Aorta (tissue), 5 donors: Measurements from ENCODE around the gene FERMT2. TPM values are rescaled to one million over a fixed set of nuclear protein-coding genes. Genes with fewer than 3 reads are reported as not detected.

Experiments used
- ATAC-seq: fragments of 200-7000 bp; cut with Tn5 transposase; one replicate; pipeline ENCODE4 v1.9.1; 2022; ENCODE audit warnings: moderate library complexity; ENCODE audit not compliant: low FRiP score
- DNase-seq, 2 donors: peaks; one replicate each; pipeline ENCODE4 v3.0.0-alpha.2; 2020
- H3K27ac ChIP-seq, 2 donors: one replicate each; pipeline ENCODE4 v1.5.1; 2013; ENCODE audit warnings: low read length in 2 of 2, mild to moderate bottlenecking in 2 of 2, moderate library complexity in 2 of 2, control low read depth in 1 of 2, inconsistent platforms in 1 of 2, low read depth in 1 of 2
- H3K27me3 ChIP-seq, 2 donors: one replicate each; pipeline ENCODE4 v1.6.1; 2013; ENCODE audit warnings: control low read depth in 1 of 2, low read length in 1 of 2, mild to moderate bottlenecking in 1 of 2, moderate library complexity in 1 of 2; ENCODE audit not compliant: insufficient read depth in 2 of 2, control insufficient read depth in 1 of 2
- H3K36me3 ChIP-seq, 2 donors: one replicate each; pipeline ENCODE4 v1.6.1; 2013; ENCODE audit warnings: control low read depth in 1 of 2, low read length in 1 of 2, mild to moderate bottlenecking in 1 of 2; ENCODE audit not compliant: insufficient read depth in 2 of 2, control insufficient read depth in 1 of 2
- H3K4me1 ChIP-seq, 2 donors: one replicate each; pipeline ENCODE4 v1.6.1; 2013; ENCODE audit warnings: low read length in 2 of 2, control low read depth in 1 of 2, mild to moderate bottlenecking in 1 of 2, moderate library complexity in 1 of 2; ENCODE audit not compliant: insufficient read depth in 2 of 2, control insufficient read depth in 1 of 2
- H3K4me3 ChIP-seq, 2 donors: one replicate each; pipeline ENCODE4 v1.5.1; 2013; ENCODE audit warnings: low read length in 2 of 2, control low read depth in 1 of 2, mild to moderate bottlenecking in 1 of 2
- H3K9me3 ChIP-seq: one replicate; pipeline ENCODE4 v1.6.1; 2013; ENCODE audit warnings: mild to moderate bottlenecking, low read length; ENCODE audit not compliant: control insufficient read depth
- WGBS, 2 donors: extraction: QIAGEN DNeasy Blood & Tissue Kit; methylation state at CpG; one replicate each; pipeline ENCODE4 v1.1.7; 2013; 5-methylcytosine and 5-hydroxymethylcytosine counted together
- intact Hi-C, 2 donors: fragments of 100-400 bp; cut with DNase I; formaldehyde crosslinking; loops; one replicate each; pipeline versions ENCODE4 v1.14.2 to v1.15.0; 2022
- polyA plus RNA-seq, 2 donors: library from polyadenylated mRNA; stranded (reverse); fragments of 200-250 nt; gene quantifications; one replicate each; pipeline ENCODE4 v1.2.3, GENCODE V29; 2013
- total RNA-seq, 2 donors: library from RNA; stranded (reverse); fragmentation: NEBNext Ultra II Directional; extraction: Animal tissue kit (Norgen Biotek cat#: 25700); gene quantifications; one replicate each; pipeline ENCODE4 v1.2.1, GENCODE V29; 2021
- donor health status: healthy with polysubstance abuse.
- donor health status: Bipolar disorder and iron deficiency.
- donor health status: DM: no; HTN: no; CAD: no.
- donor health status: DM: no; HTN: no; CAD: no.
- donor health status: DM: yes; HTN: yes; CAD: no.

FERMT2 gene
- total and polyA plus RNA-seq, 4 donors: 63.0 to 310 (median 162) TPM

DNA sequence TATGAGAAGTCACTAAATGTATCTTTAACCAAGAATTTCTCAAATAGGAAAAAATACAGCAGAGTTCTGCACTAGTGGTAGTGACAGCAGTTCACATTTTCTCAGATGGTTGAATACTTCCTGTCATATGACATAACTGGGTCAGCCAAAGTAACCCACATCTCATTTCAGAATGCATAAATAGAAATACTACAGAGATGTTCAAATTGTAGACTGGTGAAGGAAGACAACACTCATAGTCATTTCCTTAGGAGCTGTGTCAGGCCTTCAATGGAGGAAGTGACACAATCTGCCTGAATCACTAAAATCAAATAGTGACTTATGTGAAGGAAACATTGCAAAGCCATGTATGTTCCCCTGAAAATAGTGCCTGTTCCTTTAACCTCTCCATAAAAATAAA, 32.4 kb downstream of the FERMT2 start:
- Histone ChIP-seq H3K36me3 (no peaks in the 10 kb centered on the region), H3K9me3 (no peaks in the 10 kb centered on the region), H3K27me3 (no peaks in the 10 kb centered on the region), H3K4me3 (no peak overlapping the region), H3K4me1 (peaks cover 9 to 21% of the 10 kb centered on the region in 2 donors), H3K27ac (peak overlapping the region in 1 of 2 donors; percentile 28)
- DNase-seq: no peak
- intact Hi-C loops: loop anchor here in 1 of 2 donors (5.0 kb wide), 1 partner anchor 36 kb away; no protein-coding TSS in a partner anchor
- ATAC-seq: peak; percentile 61

DNA sequence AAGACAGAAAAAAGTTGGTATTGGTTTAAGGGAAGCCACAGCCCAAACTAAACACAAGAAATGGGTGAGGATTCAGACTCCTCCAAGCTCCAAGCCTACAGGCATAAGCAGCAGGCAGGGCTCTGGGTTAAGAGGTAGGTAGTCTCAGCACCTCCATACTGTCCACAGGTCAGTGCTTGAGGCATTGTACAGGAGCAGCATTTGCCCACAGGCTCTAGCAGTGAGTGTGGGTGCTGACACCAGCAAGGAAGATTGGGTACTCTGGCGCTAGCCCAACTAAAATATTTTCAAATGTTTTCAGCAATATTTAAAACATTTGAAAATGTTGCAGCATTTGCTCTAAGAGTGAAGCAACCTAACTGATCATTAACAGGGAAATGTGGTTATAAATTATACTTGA, 33.1 kb downstream of the FERMT2 start:
- DNase-seq (no peak), ATAC-seq (no peak)
- 21 to 28% methylated on average over 1 of the region's 1 CpG for WGBS, 2 donors

DNA sequence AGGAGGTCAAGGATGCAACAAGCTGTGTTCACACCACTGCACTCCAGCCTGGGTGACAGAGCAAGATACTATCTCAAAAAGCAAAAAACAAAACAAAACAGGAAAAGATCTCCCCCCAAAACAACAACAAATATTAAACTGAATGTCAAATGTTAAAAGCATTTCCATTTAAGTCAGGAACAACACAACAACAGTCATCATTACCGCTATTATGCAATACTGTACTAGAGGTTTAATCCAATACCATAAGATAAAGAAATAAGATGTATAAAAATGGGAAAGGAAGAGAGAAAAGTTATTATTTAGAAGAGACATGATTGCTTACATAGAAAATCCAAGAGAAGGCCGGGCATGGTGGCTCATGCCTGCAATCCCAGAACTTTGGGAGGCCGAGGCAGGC, 36.6 kb downstream of the FERMT2 start:
- H3K9me3 ChIP-seq: no peaks in the 10 kb centered on the region
- intact Hi-C loops: loop anchor here in 1 of 2 donors (5.0 kb wide), 1 partner anchor 33 kb away; no protein-coding TSS in a partner anchor
- no peak for DNase-seq
- 93 to 94% methylated on average over 3 of the region's 3 CpGs for WGBS, 2 donors
- H3K4me1 ChIP-seq: peaks cover 3 to 14% of the 10 kb centered on the region in 2 donors
- no peak for ATAC-seq
- no peak overlapping the region for H3K4me3 ChIP-seq
- H3K27me3 ChIP-seq: no peaks in the 10 kb centered on the region
- H3K27ac ChIP-seq: no peak overlapping the region
- no peaks in the 10 kb centered on the region for H3K36me3 ChIP-seq

More for the DNA sequence above, 33.1 kb downstream of the FERMT2 start:
- intact Hi-C loops: loop anchor here in 1 of 2 donors (5.0 kb wide), 1 partner anchor 35 kb away; no protein-coding TSS in a partner anchor
- Histone ChIP-seq H3K4me1 (peaks cover 9 to 21% of the 10 kb centered on the region in 2 donors), H3K27ac (peak overlapping the region in 1 of 2 donors; percentile 64), H3K27me3 (no peaks in the 10 kb centered on the region), H3K9me3 (no peaks in the 10 kb centered on the region), H3K4me3 (no peak overlapping the region), H3K36me3 (no peaks in the 10 kb centered on the region)

DNA sequence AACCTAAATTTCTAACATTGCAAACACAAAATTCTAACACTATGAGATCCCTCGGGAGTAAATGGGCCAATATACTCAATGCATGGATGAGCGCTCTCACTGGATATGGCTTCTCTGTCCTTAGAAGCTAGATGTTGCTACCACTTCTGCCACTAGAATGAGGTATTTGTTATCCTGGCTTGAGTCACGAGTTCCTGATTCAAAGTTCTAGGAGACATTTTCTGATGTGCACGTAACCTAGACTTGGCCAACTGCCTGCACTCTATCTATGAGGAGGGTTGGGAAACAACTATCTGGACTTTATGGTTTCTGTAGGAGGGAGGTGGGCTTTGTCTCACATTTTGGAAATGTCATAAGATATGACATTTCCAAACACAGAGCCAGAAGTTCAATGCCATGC, 37.6 kb downstream of the FERMT2 start:
- intact Hi-C loops: loop anchor here in 1 of 2 donors (5.0 kb wide), 1 partner anchor 34 kb away; no protein-coding TSS in a partner anchor
- 51 to 53% methylated on average over 4 of the region's 4 CpGs for WGBS, 2 donors
- no peaks in the 10 kb centered on the region for H3K27me3 ChIP-seq
- H3K4me3 ChIP-seq: no peak overlapping the region
- peak overlapping the region in 1 of 2 donors; percentile 25 for H3K27ac ChIP-seq
- ATAC-seq: no peak
- peaks cover 3 to 11% of the 10 kb centered on the region in 2 donors for H3K4me1 ChIP-seq
- no peaks in the 10 kb centered on the region for H3K36me3 ChIP-seq
- DNase-seq: no peak
- no peaks in the 10 kb centered on the region for H3K9me3 ChIP-seq

DNA sequence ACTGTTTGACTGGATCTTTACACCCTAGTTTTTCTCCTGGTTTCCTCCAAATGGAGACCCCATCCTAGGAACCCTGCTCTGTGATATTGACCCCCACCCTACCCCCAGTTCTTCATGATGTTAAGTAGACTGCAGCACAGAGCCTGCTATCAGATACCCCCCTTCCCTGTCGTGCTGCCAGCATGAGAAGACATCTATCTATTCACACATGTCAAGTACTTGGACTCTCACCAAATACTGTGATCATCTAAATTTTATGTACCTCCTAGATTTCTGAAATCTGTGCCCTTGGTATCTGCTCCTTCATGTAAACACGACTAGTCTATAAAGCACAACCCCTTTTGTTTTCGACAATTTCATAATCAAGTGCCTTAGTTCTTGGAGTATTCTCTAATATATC, 38.9 kb downstream of the FERMT2 start:
- H3K4me1 ChIP-seq: peaks cover 0 to 11% of the 10 kb centered on the region in 2 donors
- intact Hi-C loops: loop anchor here in 1 of 2 donors (5.0 kb wide), 1 partner anchor 35 kb away; no protein-coding TSS in a partner anchor
- H3K9me3 ChIP-seq: no peaks in the 10 kb centered on the region
- no peak overlapping the region for H3K4me3 ChIP-seq
- DNase-seq (no peak), ATAC-seq (no peak)
- H3K36me3 ChIP-seq: no peaks in the 10 kb centered on the region
- no peak overlapping the region for H3K27ac ChIP-seq
- WGBS, 2 donors: 75 to 80% methylated on average over 3 of the region's 3 CpGs
- no peaks in the 10 kb centered on the region for H3K27me3 ChIP-seq

DNA sequence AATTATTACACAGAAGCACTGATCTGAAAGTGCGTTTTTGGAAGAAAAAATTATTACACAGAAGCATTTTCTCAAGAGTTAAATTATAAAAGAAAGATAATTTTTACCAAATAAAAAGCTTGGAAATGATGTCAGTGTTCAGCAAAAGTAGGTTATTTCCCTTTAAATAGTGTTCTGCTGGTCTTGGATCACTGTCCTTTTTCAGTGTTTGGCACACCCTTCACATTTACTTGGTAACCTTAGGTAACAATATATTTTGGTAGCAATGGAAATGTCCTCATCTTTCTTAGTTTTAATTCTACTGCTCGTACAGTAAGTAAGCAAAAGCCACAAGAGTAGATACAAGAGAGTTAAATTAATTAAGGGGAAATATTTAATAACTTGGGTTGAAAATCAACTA, 40.3 kb downstream of the FERMT2 start:
- Histone ChIP-seq H3K27me3 (no peaks in the 10 kb centered on the region), H3K36me3 (no peaks in the 10 kb centered on the region), H3K4me3 (no peak overlapping the region), H3K4me1 (peaks cover 4 to 12% of the 10 kb centered on the region in 2 donors), H3K27ac (no peak overlapping the region), H3K9me3 (no peaks in the 10 kb centered on the region)
- WGBS, 2 donors: 9% methylated on average over 2 of the region's 2 CpGs
- ATAC-seq (no peak), DNase-seq (no peak)
- intact Hi-C loops: loop anchor here in 1 of 2 donors (5.0 kb wide), 1 partner anchor 37 kb away; no protein-coding TSS in a partner anchor

DNA sequence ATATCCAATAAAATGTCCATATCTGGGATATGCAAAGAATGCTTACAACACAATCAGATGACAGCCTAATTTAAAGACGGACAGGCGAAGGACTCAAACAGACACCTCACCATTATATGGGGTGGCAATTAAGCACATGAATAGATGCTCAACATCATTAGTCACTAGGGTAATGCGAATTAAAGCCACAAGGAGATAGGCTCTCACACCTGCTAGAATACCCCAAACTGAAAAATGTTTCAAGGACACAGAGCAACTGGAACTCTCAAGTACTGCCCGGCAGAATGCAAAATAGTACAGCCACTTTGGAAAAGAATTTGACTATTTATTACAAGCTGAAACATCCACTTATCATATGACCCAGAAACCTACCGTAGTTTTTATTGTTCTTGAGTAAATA, 42.9 kb downstream of the FERMT2 start:
- Histone ChIP-seq H3K27ac (no peak overlapping the region), H3K36me3 (no peaks in the 10 kb centered on the region), H3K27me3 (no peaks in the 10 kb centered on the region), H3K4me3 (no peak overlapping the region), H3K4me1 (peaks cover 4 to 16% of the 10 kb centered on the region in 2 donors), H3K9me3 (no peaks in the 10 kb centered on the region)
- WGBS, 2 donors: 78 to 82% methylated on average over 5 of the region's 5 CpGs
- no peak for ATAC-seq
- intact Hi-C loops: loop anchor here in 1 of 2 donors (5.0 kb wide), 1 partner anchor 39 kb away; no protein-coding TSS in a partner anchor
- DNase-seq: no peak

DNA sequence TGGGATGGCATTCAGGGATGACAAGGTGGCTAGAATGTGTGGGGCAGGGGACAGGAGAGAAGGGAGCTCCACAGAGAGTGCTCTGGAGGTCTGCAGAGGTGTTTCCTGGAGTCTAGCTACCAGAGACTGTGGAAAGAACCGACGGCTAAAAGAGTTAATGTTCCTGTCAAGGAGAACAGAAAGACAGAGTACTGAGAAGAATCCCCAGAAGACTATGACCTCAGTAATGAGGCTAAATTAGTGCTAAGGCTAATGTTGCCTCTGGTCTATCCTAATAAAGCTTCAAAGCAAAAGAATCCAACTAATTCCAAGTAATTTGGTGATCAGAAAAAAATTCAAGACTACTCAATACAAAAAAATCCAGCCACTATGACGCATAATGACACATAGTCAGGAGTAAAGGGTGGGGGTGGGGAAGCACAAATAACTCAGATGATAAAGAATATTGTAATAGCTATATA, 44.7 kb downstream of the FERMT2 start:
- peak overlapping the region; percentile 82 to 97 for H3K27ac ChIP-seq
- H3K27me3 ChIP-seq: no peaks in the 10 kb centered on the region
- no peak overlapping the region for H3K4me3 ChIP-seq
- DNase-seq (no peak), ATAC-seq (no peak)
- H3K36me3 ChIP-seq: peaks cover 0 to 3% of the 10 kb centered on the region in 2 donors
- WGBS, 2 donors: 18 to 19% methylated on average over 3 of the region's 3 CpGs
- intact Hi-C loops: loop anchor here in 1 of 2 donors (5.0 kb wide), 1 partner anchor 41 kb away; no protein-coding TSS in a partner anchor
- H3K9me3 ChIP-seq: no peaks in the 10 kb centered on the region
- peaks cover 5 to 18% of the 10 kb centered on the region in 2 donors for H3K4me1 ChIP-seq
